Measurements from ENCODE around the gene ATE1. TPM values are rescaled to one million over a fixed set of nuclear protein-coding genes. Genes with fewer than 3 reads are reported as not detected.
"Not testable (repeated sequence)": the region's sequence is repeated elsewhere in the genome, so short reads cannot be mapped to it uniquely, and the experiment has no call there.

Gene ATE1
- polyA plus RNA-seq, 4 donors: 27.1 to 44.2 (median 40.1) TPM

DNA sequence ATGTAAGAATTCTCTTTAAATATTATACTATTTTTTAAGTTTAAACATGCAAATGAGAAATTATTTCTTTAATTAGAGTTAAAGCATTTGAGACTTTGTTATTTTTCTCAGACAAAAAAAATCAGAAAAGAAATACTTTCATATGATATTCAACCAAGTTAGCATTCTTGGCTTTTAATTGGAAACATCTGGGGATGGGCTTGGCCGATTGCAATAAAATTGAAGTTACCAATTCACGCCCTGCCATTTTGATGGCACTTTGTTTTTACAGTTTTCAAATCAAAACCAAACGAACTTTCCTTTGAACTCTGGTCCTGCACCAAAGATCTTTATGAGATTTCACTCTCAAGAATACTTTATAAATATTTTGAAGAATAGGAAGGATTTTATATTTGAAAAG, 127.7 kb downstream of the ATE1 start:
- no peak for DNase-seq (ENCODE audit: low read depth in 4 of 4, low spot score in 3 of 4)

DNA sequence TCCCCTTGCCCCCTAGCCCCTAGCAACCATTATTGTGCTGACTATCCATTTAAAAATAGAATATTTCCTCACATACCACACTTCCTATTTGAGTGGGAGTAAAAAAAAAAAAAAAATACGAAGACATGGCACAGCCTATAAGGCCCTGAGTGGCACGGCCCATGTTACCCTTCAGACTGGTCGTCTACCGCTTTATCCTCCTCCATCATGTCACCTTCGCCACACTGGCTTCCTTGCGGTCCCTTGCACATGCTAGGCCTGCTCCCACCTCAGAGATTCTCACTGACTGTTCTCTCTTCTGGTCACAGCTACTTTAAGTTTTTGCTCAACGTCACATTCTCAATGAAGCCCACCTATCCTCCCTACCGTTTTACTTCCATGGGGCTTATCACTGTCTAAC, 130.3 kb downstream of the ATE1 start:
- no peak for DNase-seq (ENCODE audit: low read depth in 4 of 4, low spot score in 3 of 4)

DNA sequence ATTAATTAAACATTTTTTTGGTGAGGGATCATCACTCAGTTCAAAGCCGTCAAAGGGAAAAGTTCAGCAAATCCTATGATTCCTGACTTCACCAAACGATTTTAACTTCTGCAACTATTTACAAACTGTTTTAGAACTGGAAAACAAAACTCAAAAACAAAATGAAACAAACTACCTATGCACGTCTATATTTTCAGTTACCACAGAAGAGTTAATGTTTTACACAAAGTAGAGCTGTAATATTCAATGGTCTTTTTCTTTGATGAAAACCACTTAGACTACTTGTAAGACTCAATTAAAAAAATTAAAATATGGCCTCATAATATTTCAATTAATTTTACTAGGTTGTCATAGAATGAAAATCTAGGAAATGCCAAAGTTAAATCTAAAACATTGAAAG, 131.5 kb downstream of the ATE1 start:
- no peak for DNase-seq (ENCODE audit: low read depth in 4 of 4, low spot score in 3 of 4)

DNA sequence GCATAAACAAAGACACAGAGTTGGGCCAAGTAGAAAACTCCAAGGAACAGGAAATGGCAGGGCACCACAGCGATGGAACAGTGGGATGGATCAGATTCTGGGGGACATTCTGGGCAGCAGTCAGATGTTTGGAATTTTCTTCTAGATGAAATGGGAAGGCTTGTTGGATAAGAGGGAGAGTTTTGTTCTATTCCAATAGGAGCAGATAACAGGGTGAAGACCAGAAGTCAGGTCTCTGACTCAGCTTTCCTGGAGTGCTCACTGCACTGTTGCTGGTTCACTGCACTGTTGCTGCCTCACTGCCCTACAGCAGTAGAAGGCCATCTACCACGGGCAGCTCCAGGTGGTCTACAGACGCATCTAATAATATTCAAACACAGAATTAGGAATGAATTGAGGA, 135.6 kb downstream of the ATE1 start:
- DNase-seq (ENCODE audit: low read depth in 4 of 4, low spot score in 3 of 4): no peak

DNA sequence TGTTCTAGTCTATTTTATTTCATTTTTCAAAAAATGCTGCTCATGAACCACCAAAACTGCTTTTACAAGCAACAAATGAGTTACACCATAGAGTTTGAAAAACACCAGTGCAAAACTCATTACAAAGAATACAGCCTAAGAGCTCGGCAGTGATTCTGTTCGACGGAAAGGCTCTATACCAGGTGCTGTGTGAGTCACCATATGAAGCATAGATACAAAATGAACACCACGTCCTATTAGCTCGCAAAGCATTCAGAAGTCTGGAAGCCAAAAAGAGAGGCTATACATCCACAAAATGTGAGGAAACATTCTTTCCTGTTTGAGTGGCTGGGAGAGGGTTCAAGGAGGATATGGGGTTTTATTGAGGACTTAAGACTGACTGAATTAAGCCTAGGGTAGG, 136.1 kb downstream of the ATE1 start:
- DNase-seq (ENCODE audit: low read depth in 4 of 4, low spot score in 3 of 4): no peak

DNA sequence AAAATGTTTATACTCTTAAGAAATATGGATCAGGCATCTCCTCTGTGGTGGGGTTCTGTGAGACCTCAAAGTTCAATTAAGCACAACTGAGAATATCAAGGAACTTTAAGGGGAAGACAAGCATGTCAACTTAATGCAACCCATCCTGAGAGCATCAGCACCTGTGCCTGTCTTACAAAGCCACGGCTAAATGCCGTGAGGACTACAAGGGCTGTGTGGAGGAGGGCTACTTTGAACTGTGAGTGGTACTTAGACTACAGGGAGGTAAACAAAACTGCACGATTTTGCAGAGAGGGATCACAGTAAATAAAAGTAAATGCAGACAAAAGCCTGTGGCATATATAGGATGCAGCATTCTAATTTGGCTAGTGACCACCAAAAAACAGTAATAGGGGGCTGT, 139.1 kb downstream of the ATE1 start:
- DNase-seq (ENCODE audit: low read depth in 4 of 4, low spot score in 3 of 4): no peak

DNA sequence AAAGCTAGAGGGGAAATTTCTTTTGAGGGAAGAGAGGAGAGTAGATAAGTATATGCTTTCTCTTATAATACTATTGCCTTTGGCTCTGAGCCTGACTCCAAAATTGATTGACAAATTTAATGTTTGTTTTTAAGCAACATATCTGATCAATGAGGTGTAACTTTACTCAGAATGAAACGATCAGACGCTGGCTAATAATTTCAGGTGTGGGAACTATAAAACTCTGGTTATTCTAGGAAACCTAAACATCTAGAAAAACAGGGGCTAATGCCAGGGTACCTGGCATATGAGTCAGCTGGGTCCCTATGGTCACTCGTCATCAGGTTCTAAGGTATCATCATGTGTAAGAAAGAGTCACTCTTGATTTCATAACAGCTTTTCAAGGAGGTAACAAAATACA, 139.7 kb downstream of the ATE1 start:
- DNase-seq (ENCODE audit: low read depth in 4 of 4, low spot score in 3 of 4): no peak

DNA sequence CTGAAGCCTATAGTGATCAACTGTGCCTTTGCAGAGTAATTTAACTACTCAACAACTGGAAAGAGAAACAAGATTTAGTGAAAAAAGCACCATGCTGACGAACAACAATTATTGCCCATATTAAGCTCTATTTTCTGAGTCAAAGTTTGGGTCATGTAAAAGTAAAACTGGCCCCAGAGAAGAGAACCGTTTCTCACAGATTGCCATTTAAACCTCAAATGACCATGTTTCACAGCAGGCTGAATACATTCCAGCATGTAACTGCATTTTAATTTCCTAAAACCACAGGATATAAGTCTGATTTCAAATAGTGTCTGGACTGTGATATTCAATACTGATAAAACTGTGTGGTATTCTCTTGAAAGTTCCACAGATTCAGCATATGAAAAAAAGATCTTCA, 140.7 kb downstream of the ATE1 start:
- no peak for DNase-seq (ENCODE audit: low read depth in 4 of 4, low spot score in 3 of 4)

DNA sequence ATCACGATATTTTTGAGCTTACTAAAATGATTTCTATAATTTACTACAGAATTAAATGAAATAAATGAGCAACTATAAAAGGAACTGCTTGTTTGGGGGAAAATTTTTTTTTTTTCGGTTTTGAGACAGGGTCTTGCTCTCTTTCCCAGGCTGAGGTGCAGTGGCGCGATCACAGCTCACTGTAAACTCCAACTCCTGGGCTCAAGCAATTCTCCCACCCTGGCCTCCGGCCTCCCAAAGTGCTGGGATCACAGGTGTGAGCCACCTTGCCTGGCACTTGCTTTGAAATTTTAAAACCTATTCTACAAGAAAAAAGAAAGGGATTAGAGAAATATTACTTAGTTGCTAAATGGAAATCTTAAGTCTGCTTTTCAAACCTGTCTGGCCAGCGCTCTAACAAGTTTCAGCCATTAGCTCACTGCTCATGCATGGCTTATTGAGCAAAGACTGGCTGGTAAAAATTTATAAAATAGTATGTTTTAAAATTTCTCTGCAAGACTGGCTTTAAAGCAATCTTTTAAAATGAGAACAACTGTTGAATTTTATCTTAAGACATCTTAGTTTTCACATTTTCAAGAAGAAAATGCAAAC, 144.0 kb downstream of the ATE1 start:
- DNase-seq (ENCODE audit: low read depth in 4 of 4, low spot score in 3 of 4): no peak

DNA sequence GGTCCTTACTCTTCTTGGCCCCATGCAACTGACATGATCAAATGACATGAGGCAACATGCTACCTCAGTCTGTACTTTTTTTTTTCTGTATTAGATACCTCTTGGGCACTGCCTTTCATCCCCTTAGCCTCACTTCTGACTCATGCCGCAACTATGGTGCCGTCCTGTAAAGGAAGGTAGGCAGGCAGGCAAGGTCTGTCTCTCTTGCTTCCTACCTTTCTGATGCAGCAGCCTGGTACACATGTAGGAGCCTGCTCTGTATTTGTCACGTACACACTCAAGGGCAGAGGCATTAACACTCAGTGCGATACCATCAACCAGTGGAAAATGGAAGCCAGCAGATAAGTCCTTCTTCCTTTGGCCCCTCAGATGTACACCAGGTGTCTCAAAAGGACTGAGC, 146.7 kb downstream of the ATE1 start:
- no peak for DNase-seq (ENCODE audit: low read depth in 4 of 4, low spot score in 3 of 4)

DNA sequence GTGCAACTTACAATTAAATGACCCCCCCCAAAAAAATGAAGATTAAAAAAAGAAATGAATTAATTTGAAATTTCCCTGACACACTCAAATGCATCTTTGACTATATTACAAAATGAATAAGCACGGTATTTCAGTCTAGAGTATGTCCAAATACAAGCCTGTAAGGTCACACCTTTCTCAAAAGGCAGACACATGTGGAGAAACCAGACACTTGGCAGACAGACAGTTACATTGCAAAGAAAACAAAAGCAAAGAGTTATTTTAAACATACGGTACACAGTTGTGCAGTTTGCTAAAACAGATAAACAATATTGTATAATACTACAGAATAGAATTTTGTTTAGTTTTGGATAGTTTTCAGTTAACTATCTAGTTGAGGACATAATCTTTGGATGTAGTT, 153.0 kb downstream of the ATE1 start:
- no peak for DNase-seq (ENCODE audit: low read depth in 4 of 4, low spot score in 3 of 4)

DNA sequence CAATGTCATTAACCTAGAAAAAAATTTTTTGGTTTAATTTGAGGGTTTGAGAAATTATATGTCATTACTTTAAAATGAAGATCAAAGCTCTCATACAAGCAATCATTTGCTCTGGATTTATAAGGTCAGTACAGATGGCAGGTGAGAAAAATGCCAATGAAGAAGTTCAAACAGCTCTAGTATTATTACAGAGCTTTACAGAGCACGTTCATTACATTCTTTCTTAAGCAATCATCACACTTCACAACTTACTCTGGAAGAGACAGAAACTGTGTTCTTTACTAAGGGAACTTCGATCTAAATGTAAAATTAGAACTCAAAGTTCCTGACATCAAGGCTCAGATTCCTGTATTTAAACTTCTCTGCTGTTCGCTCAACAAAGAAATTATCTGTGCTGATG, 153.4 kb downstream of the ATE1 start:
- DNase-seq (ENCODE audit: low read depth in 4 of 4, low spot score in 3 of 4): no peak

DNA sequence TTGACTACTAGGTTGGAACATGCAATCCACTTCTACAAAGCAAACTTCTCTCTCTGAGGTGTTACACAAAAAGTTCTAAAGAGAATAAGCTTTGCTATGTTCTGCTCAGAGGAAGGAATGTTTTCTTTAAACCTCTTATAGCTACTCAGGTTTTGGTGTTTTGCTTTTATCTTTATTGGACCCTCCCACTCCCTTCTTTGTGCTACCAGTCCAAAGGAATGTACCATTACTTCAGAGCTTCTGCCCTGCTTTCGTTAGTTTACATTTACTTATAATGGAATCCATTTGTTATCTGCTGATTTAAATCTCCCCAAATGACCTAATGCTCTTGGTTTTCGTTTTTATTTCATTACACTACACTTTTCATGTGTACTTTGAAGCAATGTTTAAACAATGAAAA, 154.9 kb downstream of the ATE1 start:
- no peak for DNase-seq (ENCODE audit: low read depth in 4 of 4, low spot score in 3 of 4)

DNA sequence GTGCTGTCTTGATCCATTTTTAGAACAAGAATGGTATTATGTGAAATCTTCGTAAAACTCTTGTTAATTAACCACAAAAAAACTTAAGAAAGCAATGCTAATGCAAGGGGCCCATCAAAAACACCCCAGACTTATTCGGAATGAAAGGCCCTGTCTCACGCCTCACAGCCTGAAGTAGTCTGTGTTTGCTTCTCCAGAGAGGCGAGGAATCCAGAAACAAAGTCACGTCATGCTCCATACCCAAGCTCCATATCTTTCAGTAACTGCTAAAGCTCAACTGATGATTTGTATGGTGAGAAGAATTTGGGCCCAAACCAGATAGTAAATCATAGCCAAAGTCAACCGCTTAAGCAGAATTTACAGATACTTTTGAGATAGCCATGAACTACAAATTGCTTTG, 155.4 kb downstream of the ATE1 start:
- no peak for DNase-seq (ENCODE audit: low read depth in 4 of 4, low spot score in 3 of 4)

DNA sequence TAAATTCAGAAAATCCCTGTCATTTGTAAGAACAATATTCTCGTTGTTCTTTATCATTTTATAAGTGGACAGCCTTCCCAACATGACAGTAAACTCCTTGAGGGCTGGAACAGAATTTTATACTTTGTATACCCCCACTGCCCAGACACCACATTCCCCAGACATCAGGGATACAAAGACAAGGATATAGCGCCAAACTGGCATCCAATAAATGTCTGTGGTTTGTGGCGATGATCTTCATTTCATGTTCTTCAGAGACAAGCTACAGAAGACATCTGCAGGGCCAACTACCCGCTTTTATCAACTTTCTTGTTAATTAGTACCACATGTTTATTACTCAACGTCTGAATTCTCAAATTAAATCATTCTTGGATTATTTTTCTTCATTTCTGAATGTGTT, 155.9 kb downstream of the ATE1 start:
- DNase-seq (ENCODE audit: low read depth in 4 of 4, low spot score in 3 of 4): no peak

DNA sequence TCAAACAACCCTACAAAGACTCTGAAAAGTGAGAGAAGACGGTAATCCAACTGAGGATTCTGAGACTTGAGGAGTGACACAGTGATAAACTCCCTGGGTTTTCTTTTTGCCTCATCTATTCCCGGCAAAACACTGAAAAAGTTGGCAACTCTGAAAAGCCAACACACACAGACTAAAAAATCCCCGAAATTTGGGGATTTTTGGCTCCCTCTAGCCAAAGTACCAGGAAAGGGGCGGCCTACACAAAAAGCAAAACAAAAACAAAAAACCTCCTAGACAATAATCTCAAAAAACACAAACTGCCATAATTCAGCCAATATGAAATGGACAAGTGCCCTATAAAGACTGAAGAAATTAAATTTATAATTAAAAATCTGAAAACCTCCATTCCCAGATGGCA, 161.4 kb downstream of the ATE1 start:
- DNase-seq (ENCODE audit: low read depth in 4 of 4, low spot score in 3 of 4): no peak

DNA sequence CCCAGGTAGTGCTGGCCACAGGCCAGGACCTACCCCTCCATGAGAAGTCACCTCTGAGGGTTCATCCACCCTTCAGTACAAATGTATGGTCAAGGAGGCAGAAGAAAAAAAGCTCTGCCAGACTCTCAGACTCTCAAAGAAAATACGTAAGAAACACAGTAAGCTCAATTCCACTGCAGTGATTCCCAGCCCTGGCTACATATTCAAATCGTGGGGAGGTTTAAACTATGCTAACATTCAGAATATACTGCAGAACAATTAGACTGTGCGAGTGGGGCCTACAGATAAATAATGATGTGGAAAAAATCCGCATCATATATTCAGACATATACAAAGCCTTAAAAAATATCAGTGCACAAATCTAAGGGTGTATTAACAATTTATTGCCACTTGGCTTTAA, 162.6 kb downstream of the ATE1 start:
- no peak for DNase-seq (ENCODE audit: low read depth in 4 of 4, low spot score in 3 of 4)

DNA sequence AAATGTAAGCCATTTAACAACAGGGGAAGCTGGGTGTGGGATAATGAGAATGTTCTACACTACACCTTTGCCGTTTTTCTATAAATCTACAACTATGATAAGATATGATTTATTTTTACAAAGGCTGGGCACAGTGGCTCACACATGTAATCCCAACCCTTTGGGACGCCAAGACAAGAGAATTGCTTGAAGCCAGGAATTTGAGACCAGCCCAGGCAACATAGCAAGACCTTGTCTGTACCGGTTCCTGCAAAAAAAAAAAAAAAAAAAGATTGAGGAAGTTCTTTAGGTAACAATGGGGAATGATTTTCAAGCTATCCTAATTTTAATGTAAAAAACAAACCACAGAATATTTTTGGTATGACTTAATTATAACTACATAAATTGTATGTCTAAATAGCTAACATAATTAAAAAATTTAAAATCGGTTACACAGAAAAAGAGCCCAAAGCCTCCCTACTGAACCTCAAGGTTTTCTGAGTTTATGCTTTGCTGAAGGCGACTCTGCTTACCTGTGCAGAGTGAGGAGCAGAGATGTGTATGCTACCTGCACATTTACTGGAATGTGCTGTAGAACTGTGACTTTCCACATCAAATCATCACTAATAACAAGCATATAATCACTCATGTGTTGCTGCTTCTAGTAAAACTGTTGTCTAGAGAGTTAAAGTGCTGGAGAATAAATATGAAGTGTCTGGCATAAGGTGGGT, 163.4 kb downstream of the ATE1 start:
- DNase-seq (ENCODE audit: low read depth in 4 of 4, low spot score in 3 of 4): no peak

DNA sequence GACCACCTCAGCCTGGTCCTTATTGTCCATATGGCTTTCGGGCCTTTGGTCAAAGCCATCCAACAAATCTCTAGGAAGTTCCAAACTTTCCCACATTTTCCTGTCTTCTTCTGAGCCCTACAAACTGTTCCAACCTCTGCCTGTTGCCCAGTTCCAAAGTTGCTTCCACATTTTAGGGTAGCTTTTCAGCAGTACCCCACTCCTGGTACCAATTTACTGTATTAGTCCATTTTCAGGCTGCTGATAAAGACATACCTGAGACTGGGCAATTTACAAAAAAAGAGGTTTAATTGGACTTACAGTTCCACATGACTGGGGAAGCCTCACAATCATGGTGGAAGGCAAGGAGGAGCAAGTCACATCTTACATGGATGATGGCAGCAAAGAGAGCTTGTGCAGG, 170.6 kb downstream of the ATE1 start:
- DNase-seq (ENCODE audit: low read depth in 4 of 4, low spot score in 3 of 4): not testable (repeated sequence)

DNA sequence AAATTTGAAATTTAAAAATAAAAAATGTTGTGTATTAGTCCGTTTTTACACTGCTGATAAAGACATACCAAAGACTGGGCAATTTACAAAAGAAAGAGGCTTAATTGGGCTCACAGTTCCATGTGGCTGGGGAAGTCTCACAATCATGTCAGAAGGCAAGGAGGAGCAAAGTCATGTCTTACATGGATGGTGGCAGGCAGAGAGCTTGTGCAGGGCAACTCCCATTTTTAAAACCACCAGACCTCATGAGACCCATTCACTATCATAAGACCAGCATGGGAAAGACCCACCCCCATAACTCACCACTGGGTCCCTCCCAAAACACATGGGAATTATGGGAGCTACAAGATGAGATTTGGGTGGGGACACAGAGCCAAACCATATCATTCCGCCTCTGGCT, 172.3 kb downstream of the ATE1 start:
- not testable (repeated sequence) for DNase-seq (ENCODE audit: low read depth in 4 of 4, low spot score in 3 of 4)

DNA sequence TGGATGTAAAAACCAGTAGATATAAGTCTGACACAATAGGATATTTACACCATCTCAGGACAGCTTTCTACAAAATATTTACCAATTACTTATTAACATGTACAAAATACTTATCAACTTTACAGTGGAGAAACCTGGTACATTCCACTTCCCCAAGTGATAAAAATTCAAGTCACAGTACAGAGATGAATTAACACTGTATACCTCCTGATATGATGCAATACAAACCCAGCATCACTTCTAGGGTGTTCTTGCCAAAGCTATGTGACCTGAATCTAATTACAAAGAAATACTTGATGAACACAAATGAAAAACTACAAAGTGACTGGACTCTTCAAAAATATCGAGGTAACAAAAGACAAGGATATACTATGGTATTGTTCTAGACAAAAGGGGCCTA, 173.2 kb downstream of the ATE1 start:
- DNase-seq (ENCODE audit: low read depth in 4 of 4, low spot score in 3 of 4): no peak

DNA sequence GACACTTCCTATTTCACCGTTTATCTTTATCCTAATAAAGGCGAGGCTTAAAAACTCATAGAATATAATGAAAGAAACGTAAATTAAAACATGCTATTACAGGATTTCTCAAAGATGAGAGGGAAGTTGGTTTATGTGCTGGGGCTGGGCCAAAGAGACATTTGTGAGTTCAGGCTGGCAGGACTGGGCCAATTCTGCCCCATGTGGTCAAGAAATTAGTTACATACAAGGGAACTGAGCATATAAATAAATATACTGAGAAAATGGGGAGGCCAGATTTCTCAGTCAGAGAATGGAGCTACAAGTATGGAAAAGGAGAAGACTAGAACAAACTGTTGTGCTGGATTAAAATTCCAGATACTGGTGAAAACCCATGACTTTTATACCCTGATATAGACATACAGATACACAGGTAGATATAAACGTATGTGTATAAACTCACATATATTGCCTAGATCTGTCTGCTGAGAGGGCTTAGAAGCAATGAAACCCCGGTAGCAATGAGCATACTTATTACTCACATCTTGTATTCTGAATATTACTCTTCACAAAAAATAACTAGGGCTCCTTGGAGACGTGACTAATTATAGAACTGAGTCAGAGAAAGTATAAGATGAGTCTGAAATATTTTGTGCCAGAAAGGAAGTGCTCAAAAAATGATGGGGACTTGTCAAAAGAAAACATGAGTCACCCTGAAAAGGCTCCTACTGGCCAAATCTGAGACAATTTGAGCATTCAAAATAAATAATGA, 173.9 kb downstream of the ATE1 start:
- DNase-seq (ENCODE audit: low read depth in 4 of 4, low spot score in 3 of 4): no peak

Measured in left renal pelvis (tissue), 4 donors.